SK-N-SH treated with all-trans-retinoic acid at 6 μM for 48 hours (cell line): ENCODE measurements around the gene ITK.

Experiments
- SNAI2 ChIP-seq: fragments of 250-450 bp; sonication (Bioruptor Pico); IDR thresholded peaks from 2 replicates; pipeline ENCODE4 v1.5.0; 2020; ENCODE audit warnings: mild to moderate bottlenecking, moderate library complexity
- TCF4 ChIP-seq: fragments of 250-450 bp; sonication (Bioruptor Pico); IDR thresholded peaks from 2 replicates; pipeline ENCODE4 v1.8.0; 2021; ENCODE audit warnings: mild to moderate bottlenecking, moderate library complexity, borderline replicate concordance
- TOX ChIP-seq: fragments of 250-450 bp; sonication (Bioruptor Pico); IDR thresholded peaks from 2 replicates; pipeline ENCODE4 v1.8.0; 2021; ENCODE audit warnings: mild to moderate bottlenecking, moderate library complexity, borderline replicate concordance
- TSHZ2 ChIP-seq: fragments of 250-450 bp; sonication (Bioruptor Pico); IDR thresholded peaks from 2 replicates; pipeline ENCODE4 v1.5.0; 2020; ENCODE audit warnings: mild to moderate bottlenecking, moderate library complexity
- ZC3H10 ChIP-seq: fragments of 250-450 bp; sonication (Bioruptor Pico); IDR thresholded peaks from 2 replicates; pipeline ENCODE4 v1.5.1; 2021; ENCODE audit warnings: mild to moderate bottlenecking, moderate library complexity
- ZFP3 ChIP-seq: fragments of 250-450 bp; sonication (Bioruptor Pico); IDR thresholded peaks from 2 replicates; pipeline ENCODE4 v1.5.0; 2020; ENCODE audit warnings: mild to moderate bottlenecking, moderate library complexity
- ZFP30 ChIP-seq: fragments of 450-650 bp; formaldehyde crosslinking; IDR thresholded peaks from 2 replicates; pipeline ENCODE4 v1.5.0; 2022; ENCODE audit warnings: mild to moderate bottlenecking, moderate library complexity
- ZNF70 ChIP-seq: fragments of 450-650 bp; formaldehyde crosslinking; IDR thresholded peaks from 2 replicates; pipeline ENCODE4 v1.5.0; 2020; ENCODE audit warnings: mild to moderate bottlenecking, moderate library complexity
- TF ChIP-seq, protein P1 (sequence below): fragments of 250-450 bp; sonication (Bioruptor Pico); IDR thresholded peaks from 2 replicates; pipeline ENCODE4 v1.8.0; 2020; ENCODE audit warnings: mild to moderate bottlenecking, moderate library complexity, borderline replicate concordance

DNA sequence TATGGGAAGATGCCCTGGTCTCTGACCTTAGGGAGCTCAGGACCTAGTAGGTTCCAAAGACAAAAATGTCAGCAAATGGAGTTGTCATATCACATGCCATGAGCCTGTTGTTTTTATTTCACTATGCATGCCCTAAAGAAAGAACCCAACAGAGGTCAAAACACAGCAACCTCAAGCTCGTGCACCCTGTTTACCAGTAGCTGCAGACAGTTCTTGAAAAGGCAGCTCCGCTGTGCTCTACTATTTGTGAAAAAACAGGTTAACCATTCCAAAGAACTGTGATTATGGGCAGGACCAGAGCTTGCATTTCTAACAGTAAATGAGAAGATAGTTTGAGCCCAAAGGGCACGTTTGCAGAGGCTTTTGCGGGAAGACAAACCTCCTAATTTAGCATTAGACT lies 22.8 kb downstream of the ITK start:
- TF ChIP-seq TOX: no peak
- TF ChIP-seq TCF4: no peak
- TF ChIP-seq SNAI2 (CRISPR knock-in tag): no peak
- no peak for TF ChIP-seq ZFP30
- no peak for TF ChIP-seq TSHZ2 (CRISPR knock-in tag)
- TF ChIP-seq ZC3H10: no peak
- no peak for TF ChIP-seq ZFP3 (CRISPR knock-in tag)
- TF ChIP-seq ZNF70 (CRISPR knock-in tag): no peak
- TF ChIP-seq, protein P1, sequence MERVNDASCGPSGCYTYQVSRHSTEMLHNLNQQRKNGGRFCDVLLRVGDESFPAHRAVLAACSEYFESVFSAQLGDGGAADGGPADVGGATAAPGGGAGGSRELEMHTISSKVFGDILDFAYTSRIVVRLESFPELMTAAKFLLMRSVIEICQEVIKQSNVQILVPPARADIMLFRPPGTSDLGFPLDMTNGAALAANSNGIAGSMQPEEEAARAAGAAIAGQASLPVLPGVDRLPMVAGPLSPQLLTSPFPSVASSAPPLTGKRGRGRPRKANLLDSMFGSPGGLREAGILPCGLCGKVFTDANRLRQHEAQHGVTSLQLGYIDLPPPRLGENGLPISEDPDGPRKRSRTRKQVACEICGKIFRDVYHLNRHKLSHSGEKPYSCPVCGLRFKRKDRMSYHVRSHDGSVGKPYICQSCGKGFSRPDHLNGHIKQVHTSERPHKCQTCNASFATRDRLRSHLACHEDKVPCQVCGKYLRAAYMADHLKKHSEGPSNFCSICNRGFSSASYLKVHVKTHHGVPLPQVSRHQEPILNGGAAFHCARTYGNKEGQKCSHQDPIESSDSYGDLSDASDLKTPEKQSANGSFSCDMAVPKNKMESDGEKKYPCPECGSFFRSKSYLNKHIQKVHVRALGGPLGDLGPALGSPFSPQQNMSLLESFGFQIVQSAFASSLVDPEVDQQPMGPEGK (CRISPR knock-in tag): no peak
